ENCODE measurements around the gene MYO7B. TPM values are rescaled to one million over a fixed set of nuclear protein-coding genes. Genes with fewer than 3 reads are reported as not detected.
A peak's percentile ranks its signal among the peaks of the same experiment; 100 is the strongest.

Gene MYO7B
- total RNA-seq, 2 donors from 2014 or later, result 0.52 to 0.67 TPM

- peak overlapping the region; percentile 5 to 73 for H3K27ac ChIP-seq
- no peak for DNase-seq (ENCODE audit: low spot score)
- no peak for TF ChIP-seq CTCF (IDR thresholded peaks at IDR 0.05)
- peaks cover 0 to 75% of the 10 kb centered on the region in 2 donors for H3K4me1 ChIP-seq
- no peaks in the 10 kb centered on the region for H3K9me3 ChIP-seq
- H3K36me3 ChIP-seq, result peaks cover 5% of the 10 kb centered on the region
- no peak overlapping the region for H3K4me3 ChIP-seq
- no peaks in the 10 kb centered on the region for H3K27me3 ChIP-seq
Observed at GRCh38 chr2:127510073-127510472, 25.4 kb upstream of the MYO7B start.

- Histone ChIP-seq H3K36me3 (no peaks in the 10 kb centered on the region), H3K27me3 (no peaks in the 10 kb centered on the region), H3K4me3 (no peak overlapping the region), H3K4me1 (peaks cover 0 to 86% of the 10 kb centered on the region in 2 donors), H3K27ac (no peak overlapping the region), H3K9me3 (no peaks in the 10 kb centered on the region)
- no peak for TF ChIP-seq CTCF (IDR thresholded peaks at IDR 0.05)
- no peak for DNase-seq (ENCODE audit: low spot score)
Observed at GRCh38 chr2:127511090-127511695, 24.3 kb upstream of the MYO7B start.

GRCh38 chr2:127511917-127512316, 23.6 kb upstream of the MYO7B start:
- no peak for TF ChIP-seq CTCF (IDR thresholded peaks at IDR 0.05)
- DNase-seq (ENCODE audit: low spot score), result no peak
- H3K4me1 ChIP-seq, result peaks cover 0 to 91% of the 10 kb centered on the region in 2 donors
- H3K27me3 ChIP-seq, result no peaks in the 10 kb centered on the region
- H3K27ac ChIP-seq, result peak overlapping the region in 1 of 2 donors; percentile 31
- no peaks in the 10 kb centered on the region for H3K36me3 ChIP-seq
- H3K9me3 ChIP-seq, result no peaks in the 10 kb centered on the region
- H3K4me3 ChIP-seq, result no peak overlapping the region

GRCh38 chr2:127512362-127512761, 23.1 kb upstream of the MYO7B start:
- TF ChIP-seq CTCF (IDR thresholded peaks at IDR 0.05), result no peak
- peaks cover 0 to 86% of the 10 kb centered on the region in 2 donors for H3K4me1 ChIP-seq
- DNase-seq (ENCODE audit: low spot score), result no peak
- H3K27me3 ChIP-seq, result no peaks in the 10 kb centered on the region
- no peaks in the 10 kb centered on the region for H3K9me3 ChIP-seq
- no peaks in the 10 kb centered on the region for H3K36me3 ChIP-seq
- peak overlapping the region in 1 of 2 donors; percentile 31 for H3K27ac ChIP-seq
- no peak overlapping the region for H3K4me3 ChIP-seq

GRCh38 chr2:127514076-127514475, 21.4 kb upstream of the MYO7B start:
- Histone ChIP-seq H3K4me3 (no peak overlapping the region), H3K27me3 (no peaks in the 10 kb centered on the region), H3K27ac (peak overlapping the region; percentile 82 to 85), H3K4me1 (peaks cover 0 to 69% of the 10 kb centered on the region in 2 donors), H3K36me3 (peaks cover 3% of the 10 kb centered on the region), H3K9me3 (no peaks in the 10 kb centered on the region)
- no peak for TF ChIP-seq CTCF (IDR thresholded peaks at IDR 0.05)
- DNase-seq (ENCODE audit: low spot score), result no peak

- no peak for DNase-seq (ENCODE audit: low spot score)
- no peak overlapping the region for H3K4me3 ChIP-seq
- H3K36me3 ChIP-seq, result peaks cover 3% of the 10 kb centered on the region
- no peaks in the 10 kb centered on the region for H3K9me3 ChIP-seq
- H3K4me1 ChIP-seq, result peaks cover 0 to 65% of the 10 kb centered on the region in 2 donors
- no peaks in the 10 kb centered on the region for H3K27me3 ChIP-seq
- TF ChIP-seq CTCF (IDR thresholded peaks at IDR 0.05), result no peak
- peak overlapping the region; percentile 82 to 85 for H3K27ac ChIP-seq
Observed at GRCh38 chr2:127514485-127514884, 21.0 kb upstream of the MYO7B start.

Data from right atrium auricular region (tissue), 2 donors.